H9 (cell line): ENCODE measurements around the gene LBH. TPM values are rescaled to one million over a fixed set of nuclear protein-coding genes. Genes with fewer than 3 reads are reported as not detected.

Experiments
- DNase-seq: peaks from one replicate; pipeline ENCODE4 v3.0.0-alpha.2; 2017
- H2AFZ ChIP-seq: one replicate; pipeline ENCODE4 v1.6.1; 2013; ENCODE audit warnings: mild to moderate bottlenecking, low read length, control low read depth, moderate library complexity
- H2AK5ac ChIP-seq: 2 replicates; pipeline ENCODE4 v1.6.1; 2013; ENCODE audit warnings: low read length, control low read depth, mixed read lengths; ENCODE audit not compliant: insufficient read length
- H2BK120ac ChIP-seq: one replicate; pipeline ENCODE4 v1.6.1; 2013; ENCODE audit warnings: low read depth, mild to moderate bottlenecking, low read length, control low read depth, inconsistent platforms; ENCODE audit not compliant: poor library complexity, severe bottlenecking
- H2BK12ac ChIP-seq: 2 replicates; pipeline ENCODE4 v1.6.1; 2013; ENCODE audit warnings: low read length, control low read depth, mixed read lengths, low read depth; ENCODE audit not compliant: insufficient read length
- H2BK15ac ChIP-seq: 2 replicates; pipeline ENCODE4 v1.6.1; 2013; ENCODE audit warnings: low read depth, low read length, control low read depth
- H2BK20ac ChIP-seq: one replicate; pipeline ENCODE4 v1.6.1; 2013; ENCODE audit warnings: low read depth, mild to moderate bottlenecking, low read length, control low read depth, inconsistent platforms; ENCODE audit not compliant: poor library complexity, severe bottlenecking
- H2BK5ac ChIP-seq: 2 replicates; pipeline ENCODE4 v1.6.1; 2013; ENCODE audit warnings: low read length, control low read depth, mixed read lengths; ENCODE audit not compliant: insufficient read length
- H3K14ac ChIP-seq: 2 replicates; pipeline ENCODE4 v1.6.1; 2013; ENCODE audit warnings: low read length, control low read depth; ENCODE audit not compliant: insufficient read depth
- H3K18ac ChIP-seq: 2 replicates; pipeline ENCODE4 v1.6.1; 2013; ENCODE audit warnings: low read depth, mild to moderate bottlenecking, mixed read lengths, low read length, control low read depth; ENCODE audit not compliant: insufficient read length
- H3K23ac ChIP-seq: 2 replicates; pipeline ENCODE4 v1.6.1; 2013; ENCODE audit warnings: low read length, control low read depth, mixed read lengths, low read depth; ENCODE audit not compliant: insufficient read length
- H3K23me2 ChIP-seq: 2 replicates; pipeline ENCODE4 v1.6.1; 2013; ENCODE audit warnings: low read depth, mild to moderate bottlenecking, mixed read lengths, low read length, control low read depth; ENCODE audit not compliant: insufficient read length, poor library complexity, severe bottlenecking
- H3K27ac ChIP-seq: 2 replicates; pipeline ENCODE4 v1.5.1; 2013; ENCODE audit warnings: low read length, control low read depth, mixed read lengths, low read depth; ENCODE audit not compliant: insufficient read length
- H3K27me3 ChIP-seq: 2 replicates; pipeline ENCODE4 v1.6.1; 2013; ENCODE audit warnings: low read length, control low read depth, inconsistent platforms; ENCODE audit not compliant: insufficient read depth
- H3K4ac ChIP-seq: 2 replicates; pipeline ENCODE4 v1.6.1; 2013; ENCODE audit warnings: low read depth, mild to moderate bottlenecking, control low read depth, inconsistent platforms, low read length, moderate library complexity
- H3K4me1 ChIP-seq: 2 replicates; pipeline ENCODE4 v1.6.1; 2013; ENCODE audit warnings: low read length, control low read depth, inconsistent platforms; ENCODE audit not compliant: insufficient read depth
- H3K4me2 ChIP-seq: 2 replicates; pipeline ENCODE4 v1.6.1; 2013; ENCODE audit warnings: low read length, control low read depth, mixed read lengths; ENCODE audit not compliant: insufficient read length, insufficient read depth
- H3K56ac ChIP-seq: 2 replicates; pipeline ENCODE4 v1.6.1; 2013; ENCODE audit warnings: low read depth, mild to moderate bottlenecking, mixed read lengths, low read length, control low read depth; ENCODE audit not compliant: insufficient read length
- H3K79me1 ChIP-seq: 2 replicates; pipeline ENCODE4 v1.6.1; 2013; ENCODE audit warnings: low read depth, mild to moderate bottlenecking, moderate library complexity, low read length, control low read depth, inconsistent platforms; ENCODE audit not compliant: insufficient read depth, poor library complexity, severe bottlenecking
- H3K79me2 ChIP-seq: 2 replicates; pipeline ENCODE4 v1.6.1; 2013; ENCODE audit warnings: low read length, control low read depth, inconsistent platforms; ENCODE audit not compliant: insufficient read depth
- H3K9ac ChIP-seq: 2 replicates; pipeline ENCODE4 v1.6.1; 2013; ENCODE audit warnings: low read length, control low read depth, mixed read lengths; ENCODE audit not compliant: insufficient read length; ENCODE audit errors: extremely low read depth
- H3K9me3 ChIP-seq: one replicate; pipeline ENCODE4 v1.6.1; 2013; ENCODE audit warnings: low read depth, low read length, inconsistent platforms; ENCODE audit not compliant: control insufficient read depth
- H3T11ph ChIP-seq: one replicate; pipeline ENCODE4 v1.6.1; 2013; ENCODE audit warnings: mild to moderate bottlenecking, low read length, control low read depth, inconsistent platforms
- H4K20me1 ChIP-seq: one replicate; pipeline ENCODE4 v1.6.1; 2013; ENCODE audit not compliant: control insufficient read depth, insufficient read length, insufficient read depth
- H4K5ac ChIP-seq: 2 replicates; pipeline ENCODE4 v1.6.1; 2013; ENCODE audit warnings: low read depth, mild to moderate bottlenecking, mixed read lengths, low read length, control low read depth; ENCODE audit not compliant: insufficient read length
- H4K8ac ChIP-seq: replicated peaks from 2 replicates; pipeline ENCODE4 v1.6.1; 2013; ENCODE audit warnings: low read length, control low read depth, mixed read lengths, low read depth; ENCODE audit not compliant: insufficient read length
- H4K91ac ChIP-seq: 2 replicates; pipeline ENCODE4 v1.6.1; 2013; ENCODE audit warnings: low read depth, mild to moderate bottlenecking, moderate library complexity, mixed read lengths, low read length, control low read depth; ENCODE audit not compliant: insufficient read length
- H3K27ac Mint-ChIP-seq, 3 experiments: 2 replicates in 2 of 3; 3 replicates in 1 of 3; pipeline ENCODE4 v1.8.0; 2020 to 2021; ENCODE audit warnings: mixed read lengths in 3 of 3, mild to moderate bottlenecking in 1 of 3, moderate library complexity in 1 of 3
- H3K27me3 Mint-ChIP-seq: 2 replicates; pipeline ENCODE4 v1.8.0; 2021; ENCODE audit warnings: low read depth, mild to moderate bottlenecking, moderate library complexity, mixed read lengths
- H3K36me3 Mint-ChIP-seq, 3 experiments: 2 replicates in 2 of 3; 3 replicates in 1 of 3; pipeline ENCODE4 v1.8.0; 2020 to 2021; ENCODE audit warnings: low read depth in 3 of 3, mixed read lengths in 3 of 3; ENCODE audit not compliant: insufficient read depth in 1 of 3
- H3K4me1 Mint-ChIP-seq, 2 experiments: 2 replicates each; pipeline ENCODE4 v1.8.0; 2020; ENCODE audit warnings: mixed read lengths in 2 of 2
- H3K4me3 Mint-ChIP-seq, 2 experiments: 2 replicates in 1 of 2; 3 replicates in 1 of 2; pipeline ENCODE4 v1.8.0; 2020 to 2021; ENCODE audit warnings: mild to moderate bottlenecking in 2 of 2, mixed read lengths in 2 of 2, moderate library complexity in 1 of 2
- H3K9me3 Mint-ChIP-seq, 2 experiments: 2 replicates in 1 of 2; 3 replicates in 1 of 2; pipeline ENCODE4 v1.8.0; 2020; ENCODE audit warnings: mild to moderate bottlenecking in 2 of 2, mixed read lengths in 2 of 2, moderate library complexity in 1 of 2
- CTCF ChIP-seq: fragments of 200-600 bp; sonication (generic); conservative IDR thresholded peaks from 3 replicates; pipeline ENCODE4 v1.8.0; 2021; ENCODE audit warnings: antibody characterized with exemption, mild to moderate bottlenecking
- WGBS: extraction: QIAGEN DNeasy Blood & Tissue Kit; methylation state at CpG from one replicate; pipeline ENCODE4 v1.1.7; 2013; ENCODE audit warnings: missing lambda C conversion rate, low lambda C conversion rate, mixed read lengths; ENCODE audit not compliant: insufficient read length; ENCODE audit errors: extremely low coverage; 5-methylcytosine and 5-hydroxymethylcytosine counted together
- total RNA-seq: library from RNA; stranded (reverse); gene quantifications from 2 replicates; pipeline ENCODE4 v1.2.1, GENCODE V29; 2021

Gene LBH
- total RNA-seq, 1 experiment from 2014 or later, result 53.0 TPM

- Histone ChIP-seq H3K27ac (no peak overlapping the region), H3K27me3 (no peaks in the 10 kb centered on the region), H3T11ph (peak overlapping the region; percentile 37), H3K56ac (no peak overlapping the region), H2BK20ac (no peak overlapping the region), H2BK12ac (no peak overlapping the region), H4K20me1 (no peaks in the 10 kb centered on the region), H4K5ac (no peak overlapping the region), H2BK5ac (no peak overlapping the region), H3K4ac (no peak overlapping the region), H3K9me3 (no peaks in the 10 kb centered on the region), H3K18ac (no peak overlapping the region), H2BK120ac (no peak overlapping the region), H4K91ac (no peak overlapping the region), H2AFZ (no peak overlapping the region), H2AK5ac (no peak overlapping the region), H2BK15ac (no peak overlapping the region), H3K14ac (no peak overlapping the region), H3K23me2 (no peaks in the 10 kb centered on the region), H3K9ac (no peak overlapping the region), H3K23ac (no peak overlapping the region), H3K4me2 (no peak overlapping the region), H4K8ac (no peak overlapping the region), H3K79me2 (no peaks in the 10 kb centered on the region), H3K4me1 (peaks cover 11% of the 10 kb centered on the region; the same call in 1 of the 2 replicates), H3K79me1 (no peaks in the 10 kb centered on the region)
- no peaks in the 10 kb centered on the region for H3K27me3 Mint-ChIP-seq
- H3K36me3 Mint-ChIP-seq, result peaks cover 0 to 2% (median 0%) of the 10 kb centered on the region in 3 experiments; a peak in 1 of 7 replicates
- no CpG with 5 or more reads among the region's 12 CpGs for WGBS
- H3K4me3 Mint-ChIP-seq, result no peak overlapping the region
- peaks cover 15 to 29% of the 10 kb centered on the region in 2 experiments for H3K4me1 Mint-ChIP-seq
- no peaks in the 10 kb centered on the region for H3K9me3 Mint-ChIP-seq
- DNase-seq, result no peak
- no peak for TF ChIP-seq CTCF
- no peak overlapping the region; a peak in 2 of 7 replicates for H3K27ac Mint-ChIP-seq
Measured at GRCh38 chr2:30293303-30293921, 62.1 kb downstream of the LBH start.
